Activated CD4-positive, alpha-beta T cell treated with anti-CD3 and anti-CD28 coated beads, Interleukin-2, amount 50 U/mL, for 4 hours (primary cell): Measurements from ENCODE around the gene RGS7.
"Not testable (repeated sequence)": the region's sequence is repeated elsewhere in the genome, so short reads cannot be mapped to it uniquely, and the experiment has no call there.

Experiments used
- DNase-seq, 2 experiments: peaks; one replicate each; pipeline ENCODE4 v3.0.0-alpha.2; 2020

Gene RGS7

GRCh38 chr1:241270016-241270415 is 87.0 kb downstream of the RGS7 start:
- DNase-seq, result no peak

GRCh38 chr1:241269116-241269515 is 87.9 kb downstream of the RGS7 start:
- DNase-seq, result no peak

- DNase-seq, result no peak
Measured at GRCh38 chr1:241266121-241266520, 90.9 kb downstream of the RGS7 start.

- no peak for DNase-seq
Measured at GRCh38 chr1:241265428-241265827, 91.6 kb downstream of the RGS7 start.

- no peak for DNase-seq
Measured at GRCh38 chr1:241263346-241263745, 93.7 kb downstream of the RGS7 start.

DNA sequence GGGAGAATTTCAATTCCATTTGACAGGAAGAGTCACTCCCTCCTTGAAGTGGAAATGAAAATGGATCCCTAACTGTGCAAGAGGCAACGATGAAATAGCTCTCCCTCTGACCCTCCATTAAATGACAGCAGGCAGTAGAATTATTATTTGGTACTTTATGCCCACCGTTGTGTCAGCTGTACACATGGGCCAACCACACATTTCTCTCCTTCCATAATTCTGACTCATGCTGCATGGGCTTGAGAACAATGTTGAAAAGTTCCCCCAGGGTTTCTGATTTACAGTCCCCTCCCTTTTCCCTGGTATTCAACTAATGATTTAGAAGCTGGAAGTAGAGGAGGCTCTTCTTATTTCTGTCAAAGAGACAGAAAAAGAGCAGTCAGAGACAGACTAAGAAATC is 103.5 kb downstream of the RGS7 start:
- DNase-seq, result no peak

- DNase-seq, result no peak
Measured at GRCh38 chr1:241250465-241250864, 106.5 kb downstream of the RGS7 start.

DNA sequence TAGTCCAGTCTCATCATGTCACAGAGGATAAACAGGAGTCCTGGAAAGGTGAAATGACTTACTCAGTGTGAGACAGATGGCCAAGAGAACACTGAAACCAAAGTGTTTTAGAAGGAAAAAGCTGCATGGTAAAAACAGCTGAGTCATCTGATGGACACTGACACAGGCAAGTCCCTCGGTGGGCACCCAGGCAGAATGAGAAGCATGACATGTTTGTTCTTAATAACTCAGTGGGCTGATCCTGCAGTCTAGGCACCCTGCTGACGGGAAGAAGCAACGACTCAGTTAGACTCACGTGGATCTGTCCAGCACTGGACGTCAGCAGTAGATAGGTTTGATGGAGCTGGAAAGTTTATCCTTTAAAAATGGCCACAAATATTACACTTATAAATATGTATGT is 116.9 kb downstream of the RGS7 start:
- DNase-seq, result no peak

- no peak for DNase-seq
Measured at GRCh38 chr1:241237873-241238272, 119.1 kb downstream of the RGS7 start.

DNA sequence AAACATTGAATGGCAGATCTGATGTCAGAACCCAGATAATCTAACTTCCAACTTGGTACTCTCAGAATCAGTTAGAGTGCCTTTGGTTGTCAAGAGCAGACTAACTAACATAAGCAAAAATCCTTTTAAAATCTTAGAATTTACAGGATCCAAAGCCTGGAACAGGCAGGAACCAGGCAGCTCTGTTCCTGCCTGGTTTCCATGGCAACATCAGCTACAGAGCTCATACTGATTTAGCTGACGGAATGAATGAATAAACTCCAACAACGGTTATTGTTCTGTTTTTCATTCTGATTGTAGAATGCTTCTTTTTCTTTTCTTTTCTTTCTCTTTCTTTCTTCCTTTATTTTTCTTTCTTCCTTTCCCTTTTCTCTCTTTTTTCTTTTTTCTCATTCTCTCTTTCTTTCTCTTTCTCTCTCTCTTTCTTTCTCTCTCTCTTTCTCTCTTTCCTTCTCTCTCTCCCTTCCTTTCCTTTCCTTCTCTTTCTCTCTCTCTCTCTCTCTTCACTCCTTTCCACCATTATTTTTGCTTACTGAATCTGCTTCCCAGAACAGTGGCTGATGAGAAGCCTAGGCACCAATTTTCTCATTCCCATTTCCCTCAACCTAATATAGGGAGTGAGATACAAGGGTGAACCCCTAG is 121.6 kb downstream of the RGS7 start:
- no peak for DNase-seq

DNA sequence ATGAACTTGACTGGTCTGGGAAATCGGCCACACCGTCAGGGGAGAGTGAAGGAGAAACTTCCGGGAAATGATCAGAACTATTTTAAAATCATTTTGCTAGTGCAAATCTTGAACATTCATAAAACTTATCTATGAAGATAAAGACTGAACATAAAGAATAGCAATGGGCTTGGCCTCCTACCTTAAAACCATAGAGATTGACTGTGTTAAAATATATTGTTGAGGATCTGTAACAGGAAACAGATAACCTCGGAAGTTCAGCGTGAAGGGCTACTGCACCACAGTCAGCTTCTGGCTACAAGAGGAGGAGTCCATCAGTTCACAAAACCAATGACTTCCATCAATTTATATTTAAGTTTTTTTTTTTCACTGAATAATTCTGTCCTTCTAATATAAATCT is 127.3 kb downstream of the RGS7 start:
- no peak for DNase-seq

DNA sequence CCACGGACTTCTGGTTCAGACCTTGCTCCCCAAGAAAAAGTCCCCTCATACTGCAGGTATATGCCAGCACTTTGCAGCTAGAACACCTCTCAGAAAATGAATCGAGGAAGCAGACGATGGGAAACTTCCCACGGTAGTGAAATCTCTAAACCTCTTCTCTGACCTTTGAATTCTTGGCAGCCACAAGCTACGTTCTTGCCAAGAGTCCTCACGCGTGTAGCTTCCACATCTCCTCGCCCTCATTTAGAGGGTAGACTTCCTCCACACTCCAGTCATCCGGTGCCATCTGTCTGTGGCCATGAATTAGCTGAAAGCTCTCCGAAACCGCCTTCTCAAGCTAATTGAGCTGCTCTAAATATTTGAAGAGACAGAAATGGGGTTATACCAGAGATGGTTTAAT is 127.8 kb downstream of the RGS7 start:
- DNase-seq, result no peak

GRCh38 chr1:241228339-241228738 is 128.7 kb downstream of the RGS7 start:
- no peak for DNase-seq

GRCh38 chr1:241225741-241226140 is 131.3 kb downstream of the RGS7 start:
- DNase-seq, result no peak

DNA sequence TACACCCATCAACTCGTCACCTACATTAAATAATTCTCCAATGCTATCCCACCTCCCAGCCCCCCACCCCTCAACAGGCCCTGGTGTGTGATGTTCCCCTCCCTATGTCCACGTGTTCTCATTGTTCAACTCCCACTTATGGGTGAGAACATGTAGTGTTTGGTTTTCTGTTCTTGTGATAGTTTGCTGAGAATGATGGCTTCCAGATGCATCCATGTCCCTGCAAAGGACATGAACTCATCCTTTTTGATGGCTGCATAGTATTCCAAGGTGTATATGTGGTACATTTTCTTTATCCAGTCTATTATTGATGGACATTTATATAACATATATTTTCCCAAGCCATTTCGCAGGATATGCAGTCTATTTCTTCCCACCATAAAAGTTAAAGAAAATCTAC is 132.8 kb downstream of the RGS7 start:
- not testable (repeated sequence) for DNase-seq

DNA sequence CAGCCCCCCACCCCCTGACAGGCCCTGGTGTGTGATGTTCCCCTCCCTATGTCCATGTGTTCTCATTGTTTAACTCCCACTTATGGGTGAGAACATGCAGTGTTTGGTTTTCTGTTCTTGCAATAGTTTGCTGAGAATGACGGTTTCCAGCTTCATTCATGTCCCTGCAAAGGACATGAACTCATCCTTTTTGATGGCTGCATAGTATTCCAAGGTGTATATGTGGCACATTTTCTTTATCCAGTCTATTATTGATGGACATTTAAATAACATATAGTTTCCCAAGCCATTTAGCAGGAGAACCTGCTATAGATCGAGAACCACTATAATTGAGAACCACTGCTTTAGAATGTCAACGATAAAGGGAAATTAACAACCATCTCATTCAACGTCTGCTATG is 134.2 kb downstream of the RGS7 start:
- DNase-seq, result not testable (repeated sequence)

DNA sequence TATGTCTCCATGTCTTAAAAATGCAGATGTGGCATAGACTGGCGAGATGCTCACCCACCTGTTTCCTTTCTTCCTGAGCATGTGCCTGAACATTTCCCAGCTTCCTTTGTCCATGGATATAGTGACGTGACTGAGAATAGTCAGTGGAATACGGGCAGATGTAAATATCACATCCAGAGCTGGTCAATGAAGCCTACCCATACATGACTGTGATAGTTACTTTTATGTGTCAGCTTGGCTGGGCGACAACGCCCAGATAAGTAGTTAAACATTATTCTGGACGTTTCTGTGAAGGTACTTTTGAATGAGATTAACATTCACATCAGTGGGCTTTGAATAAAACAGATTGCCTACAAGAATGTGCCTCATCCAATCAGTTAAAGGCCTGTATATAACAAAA is 135.7 kb downstream of the RGS7 start:
- DNase-seq, result no peak

DNA sequence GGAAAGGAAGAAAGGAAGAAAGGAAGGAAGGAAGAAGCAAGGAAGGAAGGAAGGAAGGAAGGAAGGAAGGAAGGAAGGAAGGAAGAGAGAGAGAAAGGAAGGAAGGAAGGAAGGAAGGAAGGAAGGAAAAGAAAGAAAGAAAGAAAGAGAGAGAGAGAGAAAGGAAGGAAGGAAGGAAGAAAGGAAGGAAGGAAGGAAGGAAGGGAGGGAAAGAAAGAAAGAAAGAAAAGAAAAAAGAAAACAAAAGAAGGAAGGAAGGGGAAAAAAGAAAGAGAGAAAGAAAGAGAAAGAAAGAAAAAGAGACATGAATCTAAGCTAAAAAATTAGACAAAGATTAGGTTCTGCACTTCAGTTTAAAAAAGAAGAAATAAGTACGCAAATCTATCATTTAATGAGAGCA is 136.1 kb downstream of the RGS7 start:
- DNase-seq, result not testable (repeated sequence)

DNA sequence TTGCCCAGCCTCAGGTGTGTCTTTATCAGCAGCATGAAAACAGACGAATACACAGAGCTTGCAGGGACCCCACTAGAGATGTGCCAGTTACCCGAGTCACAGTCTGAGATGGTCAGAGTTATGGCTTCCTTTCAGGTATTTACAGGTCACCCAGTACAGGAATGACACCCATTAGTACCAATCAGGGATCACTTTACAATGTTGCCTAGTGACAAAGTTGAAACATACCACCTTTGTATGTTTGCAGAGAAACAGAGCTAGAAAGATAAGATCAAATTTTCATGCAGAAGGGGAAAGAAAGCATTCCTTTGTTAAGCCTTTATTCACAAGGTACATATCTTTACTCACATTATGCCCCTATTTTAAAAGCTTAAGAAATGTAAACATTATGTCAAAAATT is 137.6 kb downstream of the RGS7 start:
- no peak for DNase-seq

- no peak for DNase-seq
Measured at GRCh38 chr1:241217516-241217915, 139.5 kb downstream of the RGS7 start.

- DNase-seq, result no peak
Measured at GRCh38 chr1:241215683-241216082, 141.3 kb downstream of the RGS7 start.

- DNase-seq, result no peak
Measured at GRCh38 chr1:241215203-241215602, 141.8 kb downstream of the RGS7 start.

DNA sequence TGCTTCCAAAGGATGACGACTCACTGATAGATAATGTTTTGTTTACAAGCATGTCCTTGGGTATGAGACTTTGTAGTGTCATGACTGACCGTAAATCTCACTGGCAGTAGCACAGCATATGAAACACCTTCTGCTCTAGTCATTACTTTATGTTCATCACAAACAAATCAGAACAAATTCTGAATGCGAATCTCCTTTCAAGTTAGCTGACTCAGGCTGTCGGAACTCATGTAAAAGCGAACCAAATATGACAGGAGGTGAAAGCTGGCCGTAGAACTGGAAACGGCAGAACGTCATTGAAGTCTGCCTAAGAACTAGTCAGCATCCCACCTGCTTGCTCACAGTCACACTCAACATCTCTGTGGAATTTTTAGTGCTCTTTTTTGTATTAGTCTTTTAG is 143.9 kb downstream of the RGS7 start:
- DNase-seq, result no peak

DNA sequence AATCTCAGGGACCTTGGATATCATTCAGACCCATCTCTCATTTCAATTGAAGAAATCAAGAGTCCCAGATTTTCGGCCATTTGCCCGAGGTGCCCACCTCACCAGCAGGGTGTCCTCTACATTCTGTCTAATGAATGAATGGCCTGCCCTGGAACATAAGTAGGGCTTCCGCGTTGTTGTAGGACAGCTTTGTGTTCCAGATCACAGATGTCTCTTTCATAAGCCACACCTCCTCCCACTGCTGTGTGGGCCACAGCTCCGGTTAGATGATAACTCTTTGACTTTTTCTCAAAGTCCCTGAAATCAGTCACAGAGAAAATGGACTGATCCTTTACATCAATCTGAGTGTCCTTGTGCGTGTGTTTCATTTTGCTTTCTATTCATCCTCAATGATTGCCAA is 144.4 kb downstream of the RGS7 start:
- no peak for DNase-seq

DNA sequence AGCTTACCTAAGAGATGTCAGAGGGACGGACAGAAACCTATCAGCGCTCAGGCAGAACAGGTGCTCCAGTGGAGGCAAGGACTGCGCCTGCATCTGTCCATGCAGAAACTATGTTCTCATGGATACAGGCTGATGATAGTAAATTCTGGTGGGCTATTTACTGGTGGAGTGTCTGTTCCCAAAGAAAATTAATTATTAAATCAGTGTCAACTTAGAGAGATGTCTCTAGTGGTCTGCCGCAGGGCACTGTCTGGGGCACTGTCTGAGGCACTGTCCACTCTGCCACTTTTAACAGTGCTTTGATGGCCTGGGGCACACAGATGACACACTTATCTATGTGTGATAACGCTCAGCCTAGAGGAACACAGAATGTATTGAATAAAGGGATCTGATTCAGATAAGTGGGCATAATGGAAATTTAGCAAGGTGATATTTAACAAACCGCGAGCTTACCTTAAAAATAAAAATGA is 148.1 kb downstream of the RGS7 start:
- DNase-seq, result no peak

GRCh38 chr1:241203817-241204216 is 153.2 kb downstream of the RGS7 start:
- DNase-seq, result no peak
